NB4 (cell line): ENCODE measurements around the gene RABGAP1.

ENCODE experiments used
- DNase-seq: peaks from one replicate; pipeline ENCODE4 v3.0.0; 2010; ENCODE audit warnings: low read depth
- H3K4me3 ChIP-seq: one replicate; pipeline ENCODE4 v1.5.1; 2011; ENCODE audit warnings: mild to moderate bottlenecking, low read depth, low read length, moderate library complexity
- CTCF ChIP-seq: IDR thresholded peaks from one replicate; pipeline ENCODE4 v1.5.1; 2012; ENCODE audit warnings: low read depth, low read length
- MAX ChIP-seq: IDR thresholded peaks from 2 replicates; pipeline ENCODE4 v1.6.1; 2011; ENCODE audit warnings: low read depth, low read length
- MYC ChIP-seq: IDR thresholded peaks from 2 replicates; pipeline ENCODE4 v1.6.1; 2011; ENCODE audit warnings: low read depth, low read length
- POLR2A ChIP-seq: IDR thresholded peaks from 2 replicates; pipeline ENCODE4 v1.6.1; 2011; ENCODE audit warnings: mild to moderate bottlenecking; ENCODE audit not compliant: insufficient read length; ENCODE audit errors: extremely low read depth

RABGAP1 gene

GRCh38 chr9:123150708-123151503 lies 210.1 kb downstream of the RABGAP1 start:
- TF ChIP-seq MAX (no peak), POLR2A (no peak), MYC (no peak), CTCF (no peak)
- H3K4me3 ChIP-seq = no peak overlapping the region
- no peak for DNase-seq
